ENCODE results near the gene SDK1.
"Not testable (repeated sequence)": the region's sequence is repeated elsewhere in the genome, so short reads cannot be mapped to it uniquely, and the experiment has no call there.

Gene SDK1

GRCh38 chr7:4093483-4093882 lies 792.4 kb downstream of the SDK1 start:
- DNase-seq: no peak

- not testable (repeated sequence) for DNase-seq
Observed at GRCh38 chr7:4094158-4094557, 793.1 kb downstream of the SDK1 start.

- DNase-seq: no peak
Observed at GRCh38 chr7:4097001-4097609, 796.1 kb downstream of the SDK1 start.

GRCh38 chr7:4098169-4098568 lies 797.1 kb downstream of the SDK1 start:
- DNase-seq: no peak

- no peak for DNase-seq
Observed at GRCh38 chr7:4099651-4100050, 798.6 kb downstream of the SDK1 start.

GRCh38 chr7:4100148-4100547 lies 799.1 kb downstream of the SDK1 start:
- DNase-seq: no peak

- DNase-seq: no peak
Observed at GRCh38 chr7:4100691-4101090, 799.6 kb downstream of the SDK1 start.

- no peak for DNase-seq
Observed at GRCh38 chr7:4102231-4102841, 801.3 kb downstream of the SDK1 start.

GRCh38 chr7:4103352-4104091 lies 802.5 kb downstream of the SDK1 start:
- peak; percentile 50 for DNase-seq

- DNase-seq: no peak
Observed at GRCh38 chr7:4107839-4108238, 806.8 kb downstream of the SDK1 start.

GRCh38 chr7:4108951-4109350 lies 807.9 kb downstream of the SDK1 start:
- no peak for DNase-seq

GRCh38 chr7:4109481-4110110 lies 808.5 kb downstream of the SDK1 start:
- DNase-seq: no peak

GRCh38 chr7:4110438-4110837 lies 809.4 kb downstream of the SDK1 start:
- DNase-seq: no peak

- DNase-seq: no peak
Observed at GRCh38 chr7:4111166-4111565, 810.1 kb downstream of the SDK1 start.

- no peak for DNase-seq
Observed at GRCh38 chr7:4113271-4113670, 812.2 kb downstream of the SDK1 start.

- no peak for DNase-seq
Observed at GRCh38 chr7:4113976-4114375, 812.9 kb downstream of the SDK1 start.

- DNase-seq: no peak
Observed at GRCh38 chr7:4115442-4115841, 814.4 kb downstream of the SDK1 start.

GRCh38 chr7:4115941-4116610 lies 815.0 kb downstream of the SDK1 start:
- no peak for DNase-seq

GRCh38 chr7:4119848-4120247 lies 818.8 kb downstream of the SDK1 start:
- no peak for DNase-seq

GRCh38 chr7:4123346-4123745 lies 822.3 kb downstream of the SDK1 start:
- DNase-seq: no peak

- DNase-seq: peak; percentile 13
Observed at GRCh38 chr7:4123823-4124222, 822.8 kb downstream of the SDK1 start.

- no peak for DNase-seq
Observed at GRCh38 chr7:4124556-4125477, 823.8 kb downstream of the SDK1 start.

Data from T1000 (cell line).